Measurements from ENCODE around the gene NBR1.
"Not testable (repeated sequence)": the region's sequence is repeated elsewhere in the genome, so short reads cannot be mapped to it uniquely, and the experiment has no call there.

GRCh38 chr17:43127333-43127876, 43.6 kb upstream of the NBR1 start:
- TF ChIP-seq, protein P1, sequence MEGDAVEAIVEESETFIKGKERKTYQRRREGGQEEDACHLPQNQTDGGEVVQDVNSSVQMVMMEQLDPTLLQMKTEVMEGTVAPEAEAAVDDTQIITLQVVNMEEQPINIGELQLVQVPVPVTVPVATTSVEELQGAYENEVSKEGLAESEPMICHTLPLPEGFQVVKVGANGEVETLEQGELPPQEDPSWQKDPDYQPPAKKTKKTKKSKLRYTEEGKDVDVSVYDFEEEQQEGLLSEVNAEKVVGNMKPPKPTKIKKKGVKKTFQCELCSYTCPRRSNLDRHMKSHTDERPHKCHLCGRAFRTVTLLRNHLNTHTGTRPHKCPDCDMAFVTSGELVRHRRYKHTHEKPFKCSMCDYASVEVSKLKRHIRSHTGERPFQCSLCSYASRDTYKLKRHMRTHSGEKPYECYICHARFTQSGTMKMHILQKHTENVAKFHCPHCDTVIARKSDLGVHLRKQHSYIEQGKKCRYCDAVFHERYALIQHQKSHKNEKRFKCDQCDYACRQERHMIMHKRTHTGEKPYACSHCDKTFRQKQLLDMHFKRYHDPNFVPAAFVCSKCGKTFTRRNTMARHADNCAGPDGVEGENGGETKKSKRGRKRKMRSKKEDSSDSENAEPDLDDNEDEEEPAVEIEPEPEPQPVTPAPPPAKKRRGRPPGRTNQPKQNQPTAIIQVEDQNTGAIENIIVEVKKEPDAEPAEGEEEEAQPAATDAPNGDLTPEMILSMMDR (optimal IDR thresholded peaks at IDR 0.05 in 1 of 3, IDR thresholded peaks at IDR 0.05 in 1 of 3, conservative IDR thresholded peaks at IDR 0.05 in 1 of 3; ENCODE audit: extremely low read depth in 1 of 3, insufficient read depth in 2 of 3, low read length in 3 of 3) = not testable (repeated sequence)
- not testable (repeated sequence) for TF ChIP-seq EZH2 (IDR thresholded peaks at IDR 0.05; ENCODE audit: low read length)

Measured in keratinocyte (primary cell).